Measurements from ENCODE around the gene CIB2. TPM values are rescaled to one million over a fixed set of nuclear protein-coding genes. Genes with fewer than 3 reads are reported as not detected.

Gene CIB2
- total and polyA plus RNA-seq, 7 donors = 3.5 to 41.4 (median 10.5) TPM

DNA sequence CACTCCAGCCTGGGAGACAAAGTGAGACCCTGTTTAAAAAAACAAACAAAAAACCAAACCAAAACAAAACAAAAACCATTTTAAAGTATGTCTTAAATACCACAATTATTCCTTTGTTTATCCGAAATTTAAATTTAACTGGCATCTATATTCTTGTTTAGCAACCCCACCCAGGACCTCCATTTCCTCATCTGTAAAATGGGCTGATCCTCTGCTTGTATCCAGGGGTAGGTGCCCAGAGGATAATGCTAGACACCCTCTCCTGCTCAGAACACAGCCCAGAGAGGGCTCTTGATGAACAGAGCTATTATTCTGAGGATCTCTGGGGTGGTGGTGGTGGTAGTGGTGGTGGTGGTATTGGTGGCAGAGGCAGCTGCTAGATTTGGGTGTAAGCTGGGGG, 29.0 kb downstream of the CIB2 start:
- Histone ChIP-seq H3K4me1 (no peaks in the 10 kb centered on the region), H3K36me3 (no peaks in the 10 kb centered on the region), H3K27me3 (no peaks in the 10 kb centered on the region), H3K9me3 (no peaks in the 10 kb centered on the region), H3K4me3 (no peak overlapping the region), H3K27ac (no peak overlapping the region)
- TF ChIP-seq EP300 (IDR thresholded peaks at IDR 0.05) = no peak
- no peak for TF ChIP-seq POLR2AphosphoS5 (IDR thresholded peaks at IDR 0.05)
- TF ChIP-seq, protein P1, sequence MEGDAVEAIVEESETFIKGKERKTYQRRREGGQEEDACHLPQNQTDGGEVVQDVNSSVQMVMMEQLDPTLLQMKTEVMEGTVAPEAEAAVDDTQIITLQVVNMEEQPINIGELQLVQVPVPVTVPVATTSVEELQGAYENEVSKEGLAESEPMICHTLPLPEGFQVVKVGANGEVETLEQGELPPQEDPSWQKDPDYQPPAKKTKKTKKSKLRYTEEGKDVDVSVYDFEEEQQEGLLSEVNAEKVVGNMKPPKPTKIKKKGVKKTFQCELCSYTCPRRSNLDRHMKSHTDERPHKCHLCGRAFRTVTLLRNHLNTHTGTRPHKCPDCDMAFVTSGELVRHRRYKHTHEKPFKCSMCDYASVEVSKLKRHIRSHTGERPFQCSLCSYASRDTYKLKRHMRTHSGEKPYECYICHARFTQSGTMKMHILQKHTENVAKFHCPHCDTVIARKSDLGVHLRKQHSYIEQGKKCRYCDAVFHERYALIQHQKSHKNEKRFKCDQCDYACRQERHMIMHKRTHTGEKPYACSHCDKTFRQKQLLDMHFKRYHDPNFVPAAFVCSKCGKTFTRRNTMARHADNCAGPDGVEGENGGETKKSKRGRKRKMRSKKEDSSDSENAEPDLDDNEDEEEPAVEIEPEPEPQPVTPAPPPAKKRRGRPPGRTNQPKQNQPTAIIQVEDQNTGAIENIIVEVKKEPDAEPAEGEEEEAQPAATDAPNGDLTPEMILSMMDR (IDR thresholded peaks at IDR 0.05) = no peak
- no peak for TF ChIP-seq POLR2A (IDR thresholded peaks at IDR 0.05)
- DNase-seq = no peak
- WGBS, 2 donors = 82 to 93% methylated on average over 1 of the region's 1 CpG
- intact Hi-C loops (cut with DNase I) = no loop called here

GRCh38 chr15:78101423-78102105, 29.7 kb downstream of the CIB2 start:
- Histone ChIP-seq H3K27me3 (no peaks in the 10 kb centered on the region), H3K4me1 (no peaks in the 10 kb centered on the region), H3K27ac (no peak overlapping the region), H3K4me3 (no peak overlapping the region), H3K9me3 (no peaks in the 10 kb centered on the region), H3K36me3 (no peaks in the 10 kb centered on the region)
- TF ChIP-seq, protein P1 (IDR thresholded peaks at IDR 0.05) = no peak
- TF ChIP-seq POLR2A (IDR thresholded peaks at IDR 0.05) (no peak), EP300 (IDR thresholded peaks at IDR 0.05) (no peak), POLR2AphosphoS5 (IDR thresholded peaks at IDR 0.05) (no peak)
- DNase-seq = peak; percentile 36
- WGBS, 2 donors = 97% methylated on average over 5 of the region's 5 CpGs
- intact Hi-C loops (cut with DNase I) = no loop called here

DNA sequence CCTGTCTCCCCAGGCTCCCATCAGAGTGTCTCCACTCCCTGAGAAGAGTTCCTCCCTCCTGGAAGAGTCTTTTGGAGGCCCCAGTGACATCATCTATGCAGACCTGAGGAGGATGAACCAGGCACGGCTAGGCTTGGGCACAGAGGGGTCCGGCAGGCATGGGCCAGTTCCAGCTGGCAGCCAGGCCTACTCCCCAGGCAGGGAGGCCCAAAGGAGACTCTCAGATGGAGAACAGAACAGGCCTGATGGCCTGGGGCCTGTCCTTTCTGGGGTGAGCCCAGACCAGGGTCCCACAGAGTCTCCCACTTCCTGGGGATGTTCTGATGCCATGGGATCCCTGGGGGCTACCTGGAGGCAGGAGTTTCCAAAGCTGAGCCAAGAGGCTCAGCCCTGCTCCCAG, 30.4 kb downstream of the CIB2 start:
- no peaks in the 10 kb centered on the region for H3K36me3 ChIP-seq
- 90 to 93% methylated on average over 2 of the region's 2 CpGs for WGBS, 2 donors
- no peaks in the 10 kb centered on the region for H3K4me1 ChIP-seq
- peak; percentile 56 for DNase-seq
- H3K27me3 ChIP-seq = no peaks in the 10 kb centered on the region
- TF ChIP-seq POLR2A (IDR thresholded peaks at IDR 0.05) = no peak
- TF ChIP-seq POLR2AphosphoS5 (IDR thresholded peaks at IDR 0.05) = no peak
- TF ChIP-seq, protein P1 (IDR thresholded peaks at IDR 0.05) = no peak
- no peak for TF ChIP-seq EP300 (IDR thresholded peaks at IDR 0.05)
- no peaks in the 10 kb centered on the region for H3K9me3 ChIP-seq
- H3K27ac ChIP-seq = no peak overlapping the region
- no peak overlapping the region for H3K4me3 ChIP-seq
- intact Hi-C loops (cut with DNase I) = no loop called here

DNA sequence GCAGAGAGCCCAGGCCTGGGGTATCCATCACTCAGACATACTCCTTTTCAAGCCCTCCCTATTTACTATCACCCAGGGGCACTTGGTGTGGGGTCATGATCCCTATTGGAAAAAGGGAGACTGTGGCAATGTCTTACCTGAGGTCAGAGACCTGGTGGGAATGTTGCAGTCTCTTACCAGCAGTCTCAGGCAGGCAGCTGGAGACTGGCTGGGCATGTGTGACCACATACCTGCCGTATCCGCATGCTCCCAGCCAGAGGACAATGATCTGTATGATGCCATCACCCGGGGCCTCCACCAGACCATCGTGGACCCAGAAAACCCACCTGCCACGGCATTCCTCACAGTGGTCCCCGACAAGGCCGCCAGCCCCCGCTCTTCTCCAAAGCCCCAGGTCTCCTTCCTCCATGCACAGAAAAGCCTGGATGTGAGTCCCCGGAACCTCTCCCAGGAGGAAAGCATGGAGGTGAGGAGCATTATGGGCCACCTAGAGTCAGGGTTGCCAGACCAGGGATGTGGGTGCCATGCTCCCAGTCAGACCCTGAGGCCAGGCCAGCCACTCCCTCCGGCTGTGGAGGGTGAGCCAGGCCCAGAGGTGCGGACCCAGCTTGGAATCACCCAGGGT, 33.0 kb downstream of the CIB2 start:
- H3K36me3 ChIP-seq = no peaks in the 10 kb centered on the region
- 91 to 97% methylated on average over 11 of the region's 11 CpGs for WGBS, 2 donors
- TF ChIP-seq, protein P1 (IDR thresholded peaks at IDR 0.05) = no peak
- TF ChIP-seq EP300 (IDR thresholded peaks at IDR 0.05) (no peak), POLR2AphosphoS5 (IDR thresholded peaks at IDR 0.05) (no peak), POLR2A (IDR thresholded peaks at IDR 0.05) (no peak)
- no peaks in the 10 kb centered on the region for H3K27me3 ChIP-seq
- peaks cover 0 to 14% (median 5%) of the 10 kb centered on the region in 4 donors for H3K4me1 ChIP-seq
- peak; percentile 55 for DNase-seq
- H3K9me3 ChIP-seq = no peaks in the 10 kb centered on the region
- H3K27ac ChIP-seq = no peak overlapping the region
- intact Hi-C loops (cut with DNase I) = no loop called here
- no peak overlapping the region for H3K4me3 ChIP-seq

All from sigmoid colon (tissue), 7 donors.